Sigmoid colon (tissue), 4 donors: Measurements from ENCODE around the gene C1orf122.

ENCODE experiments used
- EP300 ChIP-seq, 4 donors: sonication (generic); formaldehyde crosslinking; IDR thresholded peaks; one replicate each; pipeline ENCODE4 v1.6.1; 2017; ENCODE audit warnings: antibody characterized with exemption in 4 of 4
- POLR2A ChIP-seq, 2 donors: fragments of 450-650 bp; IDR thresholded peaks; one replicate each; pipeline ENCODE4 v1.6.1; 2016; ENCODE audit warnings: antibody characterized with exemption in 2 of 2, mild to moderate bottlenecking in 2 of 2, moderate library complexity in 2 of 2
- TF ChIP-seq, protein P1 (sequence below), 4 experiments: fragments of 450-650 bp in 3 of 4; fragments of 200-600 bp in 1 of 4; IDR thresholded peaks; one replicate each; pipeline ENCODE4 v1.5.1; 2016 to 2019; ENCODE audit warnings: antibody characterized with exemption in 4 of 4, mild to moderate bottlenecking in 3 of 4, moderate library complexity in 2 of 4

DNA sequence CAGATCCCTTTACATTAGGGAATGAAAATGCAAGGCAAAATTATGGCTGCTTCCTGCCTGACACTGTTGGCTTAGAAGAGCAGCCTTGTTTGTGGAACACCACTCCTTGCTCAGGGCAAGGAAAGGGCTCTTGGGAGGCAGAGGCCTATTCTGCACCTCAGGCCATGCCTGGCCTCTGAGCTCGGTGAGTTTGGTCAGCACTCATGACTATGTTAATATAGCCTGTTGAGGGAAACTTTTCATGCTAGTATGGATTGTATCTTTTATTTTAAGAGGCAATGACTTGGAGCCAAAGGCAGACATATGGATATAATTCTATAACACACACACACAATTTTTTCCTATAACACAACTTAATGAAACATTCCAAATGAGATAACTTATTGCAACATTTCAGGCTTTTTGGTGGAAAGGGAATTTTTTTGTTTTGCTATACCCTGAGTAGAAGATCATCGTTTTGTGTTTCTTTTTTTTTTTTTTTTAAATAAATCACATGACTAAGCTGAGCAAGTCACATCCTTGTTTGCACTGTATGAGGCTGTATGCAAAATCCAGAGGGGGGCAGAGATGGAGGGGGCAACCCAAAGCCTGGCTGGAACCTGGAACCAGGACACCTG, 6.0 kb downstream of the C1orf122 start:
- TF ChIP-seq, protein P1, sequence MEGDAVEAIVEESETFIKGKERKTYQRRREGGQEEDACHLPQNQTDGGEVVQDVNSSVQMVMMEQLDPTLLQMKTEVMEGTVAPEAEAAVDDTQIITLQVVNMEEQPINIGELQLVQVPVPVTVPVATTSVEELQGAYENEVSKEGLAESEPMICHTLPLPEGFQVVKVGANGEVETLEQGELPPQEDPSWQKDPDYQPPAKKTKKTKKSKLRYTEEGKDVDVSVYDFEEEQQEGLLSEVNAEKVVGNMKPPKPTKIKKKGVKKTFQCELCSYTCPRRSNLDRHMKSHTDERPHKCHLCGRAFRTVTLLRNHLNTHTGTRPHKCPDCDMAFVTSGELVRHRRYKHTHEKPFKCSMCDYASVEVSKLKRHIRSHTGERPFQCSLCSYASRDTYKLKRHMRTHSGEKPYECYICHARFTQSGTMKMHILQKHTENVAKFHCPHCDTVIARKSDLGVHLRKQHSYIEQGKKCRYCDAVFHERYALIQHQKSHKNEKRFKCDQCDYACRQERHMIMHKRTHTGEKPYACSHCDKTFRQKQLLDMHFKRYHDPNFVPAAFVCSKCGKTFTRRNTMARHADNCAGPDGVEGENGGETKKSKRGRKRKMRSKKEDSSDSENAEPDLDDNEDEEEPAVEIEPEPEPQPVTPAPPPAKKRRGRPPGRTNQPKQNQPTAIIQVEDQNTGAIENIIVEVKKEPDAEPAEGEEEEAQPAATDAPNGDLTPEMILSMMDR (IDR thresholded peaks at IDR 0.05): no peak
- TF ChIP-seq POLR2A (IDR thresholded peaks at IDR 0.05): no peak
- no peak for TF ChIP-seq EP300 (IDR thresholded peaks at IDR 0.05)
